GM10266 (cell line): ENCODE measurements around the gene TECPR2.

Source experiments
- DNase-seq: peaks from one replicate; pipeline ENCODE4 v3.0.0; 2012; ENCODE audit errors: extremely low spot score
- TF ChIP-seq, protein P1 (sequence below): IDR thresholded peaks from 2 replicates; pipeline ENCODE4 v1.5.1; 2012; ENCODE audit warnings: mild to moderate bottlenecking, low read depth; ENCODE audit not compliant: control insufficient read depth, insufficient read depth; ENCODE audit errors: missing control alignments

The TECPR2 gene

DNA sequence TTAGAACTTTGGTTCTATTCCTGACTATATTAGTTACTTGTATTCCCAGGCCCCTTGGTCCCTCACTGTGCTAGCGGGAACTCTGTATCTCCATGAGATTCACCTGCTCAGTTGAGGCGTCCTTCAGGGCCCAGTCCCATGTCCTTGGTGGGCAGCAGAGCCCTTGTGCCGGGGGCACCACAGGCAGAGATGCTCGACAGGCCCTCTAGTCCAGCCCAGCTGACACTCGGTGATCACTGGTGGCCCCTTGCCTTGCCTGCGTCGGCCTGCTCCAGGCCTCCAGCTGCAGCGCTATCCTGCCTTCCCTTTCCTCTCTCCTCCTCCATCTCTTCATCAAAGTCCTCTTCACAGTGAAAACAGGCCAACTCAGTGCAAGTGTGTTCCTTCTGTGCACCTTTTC lies 76.8 kb downstream of the TECPR2 start:
- no peak for DNase-seq
- TF ChIP-seq, protein P1, sequence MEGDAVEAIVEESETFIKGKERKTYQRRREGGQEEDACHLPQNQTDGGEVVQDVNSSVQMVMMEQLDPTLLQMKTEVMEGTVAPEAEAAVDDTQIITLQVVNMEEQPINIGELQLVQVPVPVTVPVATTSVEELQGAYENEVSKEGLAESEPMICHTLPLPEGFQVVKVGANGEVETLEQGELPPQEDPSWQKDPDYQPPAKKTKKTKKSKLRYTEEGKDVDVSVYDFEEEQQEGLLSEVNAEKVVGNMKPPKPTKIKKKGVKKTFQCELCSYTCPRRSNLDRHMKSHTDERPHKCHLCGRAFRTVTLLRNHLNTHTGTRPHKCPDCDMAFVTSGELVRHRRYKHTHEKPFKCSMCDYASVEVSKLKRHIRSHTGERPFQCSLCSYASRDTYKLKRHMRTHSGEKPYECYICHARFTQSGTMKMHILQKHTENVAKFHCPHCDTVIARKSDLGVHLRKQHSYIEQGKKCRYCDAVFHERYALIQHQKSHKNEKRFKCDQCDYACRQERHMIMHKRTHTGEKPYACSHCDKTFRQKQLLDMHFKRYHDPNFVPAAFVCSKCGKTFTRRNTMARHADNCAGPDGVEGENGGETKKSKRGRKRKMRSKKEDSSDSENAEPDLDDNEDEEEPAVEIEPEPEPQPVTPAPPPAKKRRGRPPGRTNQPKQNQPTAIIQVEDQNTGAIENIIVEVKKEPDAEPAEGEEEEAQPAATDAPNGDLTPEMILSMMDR = no peak

GRCh38 chr14:102440392-102440791 lies 77.7 kb downstream of the TECPR2 start:
- TF ChIP-seq, protein P1 = no peak
- DNase-seq = no peak

DNA sequence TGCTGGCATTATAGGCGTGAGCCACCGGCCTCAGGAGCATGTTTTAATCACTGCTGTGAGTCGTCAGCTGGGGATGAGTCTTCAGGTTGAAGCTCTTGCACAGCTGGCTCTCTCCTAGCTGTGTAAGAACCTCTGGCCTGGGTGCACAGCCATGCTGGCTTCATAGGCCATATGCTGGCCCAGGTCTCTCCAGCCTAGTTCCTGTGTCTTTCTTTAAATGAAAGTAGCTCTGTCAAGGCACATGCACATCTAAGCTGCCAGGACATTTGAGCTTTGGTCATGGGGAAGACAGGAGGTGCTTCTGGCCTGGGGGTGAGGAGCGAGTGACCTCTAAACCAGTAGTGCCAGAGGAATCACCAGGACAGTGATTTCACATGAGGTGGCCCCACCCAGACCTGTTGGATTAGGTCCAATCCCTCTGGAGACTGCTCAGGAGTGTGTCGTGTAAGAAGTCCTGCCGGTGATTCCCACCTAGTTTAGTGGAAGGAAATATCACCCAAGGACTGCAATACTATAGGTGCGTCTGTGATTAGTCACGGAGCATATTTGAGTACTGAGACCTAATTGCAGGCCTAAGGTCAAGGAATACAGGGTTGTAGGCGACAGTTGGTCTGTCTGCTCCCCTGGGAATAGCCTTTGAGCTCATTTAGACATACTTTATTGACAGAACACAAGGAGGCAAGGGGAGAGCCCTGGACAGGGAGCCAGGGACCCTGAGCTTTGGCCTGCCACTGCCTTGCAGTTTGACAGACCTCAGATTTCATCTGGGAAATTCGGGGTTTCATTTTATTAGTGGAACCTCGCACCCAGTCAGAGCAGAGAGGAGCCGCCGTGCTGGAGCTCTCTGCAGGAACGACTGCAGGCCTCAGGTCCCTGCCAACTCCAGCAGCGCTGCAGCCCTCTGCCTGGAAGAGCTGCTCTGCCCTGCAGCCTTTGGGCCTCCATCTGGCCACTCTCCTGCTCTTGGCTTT lies 79.8 kb downstream of the TECPR2 start:
- TF ChIP-seq, protein P1 = no peak
- no peak for DNase-seq

DNA sequence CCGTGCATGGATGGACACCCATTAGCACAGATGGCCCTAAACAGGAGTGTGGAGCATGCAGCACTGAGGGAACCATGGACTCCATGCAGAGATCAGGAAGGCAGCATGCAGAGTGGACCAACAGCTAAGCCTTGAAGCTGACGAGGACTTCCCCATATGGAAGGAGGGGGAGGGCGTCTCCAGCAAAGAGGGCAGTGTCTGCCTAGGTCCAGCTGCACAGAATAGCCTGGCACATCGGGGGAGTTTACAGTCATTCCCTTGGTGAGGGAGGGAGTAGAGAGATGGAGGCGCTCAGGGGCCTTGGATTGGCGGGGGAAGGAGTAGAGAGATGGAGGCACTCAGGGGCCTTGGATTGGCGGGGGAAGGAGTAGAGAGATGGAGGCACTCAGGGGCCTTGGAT lies 82.3 kb downstream of the TECPR2 start:
- DNase-seq = no peak
- TF ChIP-seq, protein P1 = no peak

- DNase-seq = no peak
- TF ChIP-seq, protein P1 = no peak
These were observed 82.9 kb downstream of the TECPR2 start for GRCh38 chr14:102445641-102446040.

GRCh38 chr14:102450206-102451063 lies 87.7 kb downstream of the TECPR2 start:
- DNase-seq = no peak
- TF ChIP-seq, protein P1 = no peak
